HT-29 (cell line): Measurements from ENCODE around the gene ZNF428. TPM values are rescaled to one million over a fixed set of nuclear protein-coding genes. Genes with fewer than 3 reads are reported as not detected.
"Not testable (repeated sequence)": the region's sequence is repeated elsewhere in the genome, so short reads cannot be mapped to it uniquely, and the experiment has no call there.

Source experiments
- DNase-seq: peaks from one replicate; pipeline ENCODE4 v3.0.0-alpha.2; 2015; ENCODE audit warnings: low spot score
- total RNA-seq: library from RNA; depleted of rRNA; stranded (reverse); fragments of >200 nt; shearing (Covaris generic); gene quantifications from 2 replicates; pipeline ENCODE4 v1.2.3, GENCODE V29; 2014; rRNA removed

ZNF428 gene
- total RNA-seq = 92.9 and 100 TPM in 2 replicates

GRCh38 chr19:43619262-43620060 lies at the start of gene ZNF428:
ZNF428 (minus strand) TSS chr19:43619629; CDS start chr19:43614304, 5,325 bp downstream.
- peak; percentile 94 for DNase-seq

DNA sequence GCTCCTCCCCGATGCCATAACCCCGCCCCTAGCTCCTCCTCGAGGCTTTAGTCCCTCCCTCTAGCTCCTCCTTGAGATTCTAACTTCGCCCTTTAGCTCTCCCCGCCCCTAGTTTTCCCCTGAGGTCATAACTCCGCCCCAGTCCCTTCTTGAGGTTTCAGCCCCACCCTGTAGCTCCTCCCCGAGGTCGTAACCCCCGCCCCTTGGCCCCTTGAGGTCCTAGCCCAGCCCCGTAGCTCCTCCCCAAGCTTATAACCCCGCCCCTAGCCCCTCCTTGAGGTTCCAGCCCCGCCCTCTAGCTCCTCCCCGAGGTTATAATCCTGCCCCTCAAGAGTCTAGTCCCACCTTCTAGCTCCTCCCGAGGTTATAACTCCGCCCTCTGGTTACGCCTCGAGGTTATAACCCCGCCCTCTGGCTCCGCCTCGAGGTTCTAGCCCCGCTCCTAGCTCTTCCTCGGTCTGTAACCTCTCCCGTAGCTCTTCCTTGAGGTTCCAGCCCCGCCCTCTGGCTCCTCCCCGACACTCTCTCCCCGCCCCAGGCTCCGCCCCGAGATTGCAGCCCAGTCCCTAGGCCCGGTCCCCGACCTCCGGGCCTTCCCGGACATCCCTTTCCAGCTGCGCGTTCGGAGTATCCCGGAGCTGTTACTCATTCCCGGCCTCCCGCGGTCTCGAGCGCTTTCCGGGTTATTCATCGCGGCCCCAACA lies 49.1 kb upstream of the ZNF428 start:
- DNase-seq = peak; percentile 100

GRCh38 chr19:43667876-43668405 lies 48.5 kb upstream of the ZNF428 start:
- no peak for DNase-seq

DNA sequence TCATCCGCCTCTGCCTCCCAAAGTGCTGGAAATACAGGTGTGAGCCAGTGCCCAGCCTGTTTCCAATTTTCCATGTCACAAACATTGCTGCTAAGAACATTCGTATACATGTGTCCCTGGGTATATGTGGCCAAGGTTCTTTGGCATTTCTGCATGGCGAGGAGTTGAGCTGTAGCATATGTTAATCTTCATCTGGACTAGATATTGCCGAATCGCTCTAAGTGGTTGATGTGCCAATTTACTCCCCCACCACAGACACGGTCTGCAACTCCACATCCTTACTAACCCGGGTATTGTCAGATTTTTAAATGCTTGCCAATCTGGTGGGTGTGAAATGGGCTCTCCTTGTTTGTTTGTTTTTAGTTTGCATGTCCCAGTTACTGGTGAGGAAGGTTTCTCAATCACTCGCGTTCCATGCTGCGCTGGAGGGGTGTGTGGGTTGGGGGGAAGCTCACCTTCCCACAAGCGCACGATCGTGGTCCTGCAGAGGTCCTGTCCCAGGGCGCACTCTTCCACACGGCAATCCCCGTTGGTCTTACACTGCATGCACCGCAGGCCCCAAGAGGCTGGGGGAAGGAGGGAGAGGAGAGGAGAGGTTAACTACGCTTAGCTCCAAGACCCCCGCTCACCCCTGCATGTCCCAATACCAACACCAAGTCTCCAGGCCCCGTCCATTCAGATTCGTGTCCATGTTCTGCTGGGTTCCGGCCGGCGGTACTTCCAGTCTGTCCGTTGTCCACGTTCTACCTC lies 47.9 kb upstream of the ZNF428 start:
- no peak for DNase-seq

GRCh38 chr19:43664018-43664417 lies 44.6 kb upstream of the ZNF428 start:
- DNase-seq = no peak

DNA sequence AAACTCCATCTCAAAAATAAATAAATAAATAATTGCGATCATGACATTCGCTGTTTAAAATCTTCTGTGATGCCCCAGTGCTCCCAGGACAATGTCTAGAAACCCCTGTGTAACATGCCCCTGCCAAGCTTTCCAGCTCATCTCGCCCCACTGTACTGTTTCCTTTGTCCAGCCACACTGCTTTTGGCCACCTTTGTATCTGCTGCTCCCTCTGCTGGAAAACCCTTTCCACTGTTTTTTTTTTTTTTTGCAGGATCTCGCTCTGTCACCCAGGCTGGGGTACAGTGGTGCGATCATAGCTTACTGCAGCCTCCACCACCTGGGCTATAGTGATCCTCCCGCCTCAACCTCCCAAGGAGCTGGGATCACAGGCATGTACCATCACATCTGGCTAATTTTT lies 43.1 kb upstream of the ZNF428 start:
- DNase-seq = peak; percentile 34

- DNase-seq = no peak
Observed at GRCh38 chr19:43660971-43661360, 41.5 kb upstream of the ZNF428 start.

GRCh38 chr19:43660301-43660970 lies 41.0 kb upstream of the ZNF428 start:
- no peak for DNase-seq

DNA sequence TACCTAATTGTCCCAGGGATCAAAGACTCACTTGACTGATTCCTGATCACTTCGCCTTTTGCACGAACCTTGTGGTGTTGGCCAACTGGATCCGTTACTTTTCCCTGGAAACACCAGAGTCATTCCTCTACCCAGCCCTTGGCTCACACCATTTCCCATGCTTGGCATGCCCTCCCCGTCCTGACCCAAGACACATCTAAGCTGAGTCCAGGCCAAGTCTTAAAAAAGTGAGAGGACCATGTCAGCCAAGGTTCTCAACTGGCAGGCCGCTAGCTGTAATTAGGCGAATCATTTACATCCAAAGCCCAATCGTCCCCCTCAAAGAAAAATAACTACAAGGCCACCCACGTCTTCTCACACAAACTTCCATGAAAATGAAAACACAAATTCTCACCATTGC lies 39.1 kb upstream of the ZNF428 start:
- DNase-seq = no peak

DNA sequence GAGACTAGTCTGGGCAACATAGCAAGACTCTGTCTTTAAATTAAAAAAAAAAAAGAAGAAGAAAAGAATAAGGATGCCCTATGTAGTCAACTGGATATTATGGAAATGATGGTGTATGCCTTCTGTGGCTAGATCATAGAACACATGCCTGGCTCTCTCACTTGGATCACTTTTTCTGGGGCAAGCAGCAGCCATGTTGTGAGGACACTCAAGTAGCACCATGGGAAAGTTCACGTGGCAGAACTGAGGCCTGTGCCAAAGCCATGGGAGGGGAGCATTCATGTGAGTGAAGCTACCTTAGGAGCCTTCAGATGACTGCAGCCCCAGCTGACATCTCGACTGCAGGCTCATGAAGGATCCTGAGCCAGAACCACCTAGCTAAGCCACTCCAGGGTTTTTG lies 38.6 kb upstream of the ZNF428 start:
- DNase-seq = no peak

DNA sequence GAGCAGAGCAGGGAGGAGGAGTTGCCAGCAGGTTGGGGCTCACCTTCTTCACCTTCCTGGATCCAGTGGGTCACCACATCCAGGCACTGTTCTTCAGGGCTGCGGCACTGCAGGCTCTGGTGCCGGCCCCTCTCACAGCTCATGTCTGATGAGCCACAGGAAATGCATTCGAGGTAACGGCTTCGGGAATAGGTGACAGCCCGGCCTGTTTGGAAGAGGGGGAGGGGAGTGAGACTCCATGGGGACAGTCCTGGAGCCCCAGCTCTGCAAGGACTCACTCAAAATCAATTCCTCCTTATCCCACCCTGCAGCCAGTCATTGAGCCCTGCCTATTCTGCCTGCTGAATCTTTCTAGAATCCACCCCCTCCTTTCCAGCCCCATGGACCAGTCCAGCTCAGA lies 37.0 kb upstream of the ZNF428 start:
- DNase-seq = no peak

DNA sequence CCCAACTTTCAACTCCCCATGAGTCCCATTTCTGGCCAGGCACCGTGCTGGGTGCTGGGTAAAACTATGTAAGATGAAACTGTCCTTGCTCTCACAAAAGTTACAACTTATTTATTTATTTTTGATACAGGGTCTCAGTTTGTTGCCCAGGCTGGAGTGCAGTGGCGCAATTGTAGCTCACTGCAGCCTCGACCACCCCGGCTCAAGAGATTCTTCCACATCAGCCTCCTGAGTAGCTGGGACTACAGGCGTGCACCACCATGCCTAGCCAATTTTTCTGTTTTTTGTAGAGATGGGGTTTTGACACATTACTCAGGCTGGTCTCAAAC lies 33.1 kb upstream of the ZNF428 start:
- DNase-seq = no peak

DNA sequence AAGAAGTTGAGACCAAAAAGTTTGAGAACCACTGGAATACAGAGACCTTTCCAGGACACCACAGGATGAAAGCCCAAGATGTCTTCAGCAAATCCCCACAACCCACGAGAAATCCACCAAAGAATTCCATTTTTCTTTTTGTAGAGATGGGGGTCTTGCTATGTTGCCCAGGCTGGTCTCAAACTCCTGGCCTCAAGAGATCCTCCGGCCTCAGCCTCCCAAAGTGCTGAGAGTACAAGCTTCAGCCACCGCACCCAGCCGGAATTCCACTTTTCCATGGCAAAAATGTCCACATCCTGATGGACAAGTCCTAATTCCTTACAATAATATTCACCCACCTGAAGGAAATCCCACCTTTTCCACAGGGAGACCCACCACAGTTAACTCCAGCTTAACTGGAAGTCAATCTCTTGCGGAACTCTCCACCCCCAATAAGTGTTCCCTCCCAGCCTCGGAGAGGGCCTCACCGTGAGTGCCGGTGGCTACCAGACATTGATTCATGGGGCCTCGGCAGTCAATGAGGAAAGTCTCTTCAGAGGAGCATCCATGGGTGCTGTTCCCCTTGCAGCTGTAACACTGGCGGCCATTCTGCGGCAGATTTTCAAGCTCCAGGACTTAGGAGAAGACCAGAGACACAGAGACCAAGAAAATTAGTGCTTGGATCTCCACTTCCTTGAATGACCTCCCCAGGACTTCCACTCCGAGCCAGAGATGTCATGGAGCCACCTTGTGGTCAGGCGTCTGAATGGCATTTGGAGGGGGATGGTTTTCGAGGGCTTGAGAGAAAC lies 32.5 kb upstream of the ZNF428 start:
- peak; percentile 91 for DNase-seq

DNA sequence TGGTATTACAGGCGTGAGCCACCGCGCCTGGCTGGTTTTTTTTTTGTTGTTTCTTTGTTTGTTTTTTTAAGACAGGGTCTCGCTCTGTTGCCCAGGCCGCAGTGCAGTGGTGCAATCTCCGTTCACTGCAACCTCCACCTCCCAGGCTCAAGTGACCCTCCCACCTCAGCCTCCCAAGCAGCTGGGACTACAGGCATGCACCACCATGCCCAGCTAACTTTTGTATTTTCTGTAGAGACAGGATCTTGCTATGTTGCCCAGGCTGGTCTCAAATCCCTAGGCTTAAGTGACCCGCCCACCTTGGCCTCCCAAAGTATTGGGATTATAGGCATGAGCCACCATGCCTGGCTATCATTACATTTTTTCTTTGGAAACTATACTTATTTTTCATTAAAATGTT lies 30.8 kb upstream of the ZNF428 start:
- DNase-seq = not testable (repeated sequence)

GRCh38 chr19:43649514-43649913 lies 30.1 kb upstream of the ZNF428 start:
- DNase-seq = no peak

- no peak for DNase-seq
Observed at GRCh38 chr19:43648633-43649032, 29.2 kb upstream of the ZNF428 start.

GRCh38 chr19:43644181-43644580 lies 24.8 kb upstream of the ZNF428 start:
- DNase-seq = no peak

GRCh38 chr19:43643326-43643725 lies 23.9 kb upstream of the ZNF428 start:
- no peak for DNase-seq

DNA sequence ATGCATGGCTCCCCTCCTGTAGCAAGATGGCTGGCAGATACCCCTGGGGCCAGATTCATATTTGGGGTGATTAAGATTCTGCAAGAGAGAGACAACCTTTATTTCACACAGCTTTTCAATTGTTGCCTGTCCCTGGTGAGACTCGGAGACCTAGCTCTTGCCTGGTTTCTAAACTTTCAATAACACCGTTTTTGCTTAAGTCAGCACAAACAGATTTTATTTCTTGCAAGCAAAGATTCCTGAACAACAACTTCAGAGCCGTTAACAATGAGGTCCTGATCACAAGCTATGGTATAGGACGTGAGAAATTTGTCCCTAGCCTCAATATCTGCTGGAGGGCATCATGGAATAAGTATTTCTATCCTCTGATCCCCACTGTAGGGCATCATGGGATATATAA lies 23.1 kb upstream of the ZNF428 start:
- no peak for DNase-seq

DNA sequence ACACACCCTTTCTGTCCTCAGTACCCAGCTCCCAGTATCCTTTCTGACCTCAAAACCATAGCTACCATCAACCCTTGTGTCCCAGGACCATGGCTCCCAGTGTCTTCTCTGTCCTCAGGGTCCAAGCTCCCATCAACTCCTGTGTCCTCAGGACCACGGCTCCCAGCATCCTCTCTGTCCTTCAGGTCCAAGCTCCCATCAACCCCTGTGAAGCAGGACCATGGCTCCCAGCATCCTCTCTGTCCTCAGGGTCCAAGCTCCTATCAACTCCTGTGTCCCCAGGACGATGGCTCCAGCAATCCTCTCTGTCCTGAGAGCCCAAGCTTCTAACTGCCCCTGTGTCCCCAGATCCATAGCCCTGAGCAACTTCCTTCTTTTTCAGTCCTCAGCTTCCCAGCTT lies 21.9 kb upstream of the ZNF428 start:
- no peak for DNase-seq

- no peak for DNase-seq
Observed at GRCh38 chr19:43640424-43640757, 21.0 kb upstream of the ZNF428 start.
